GM19397 (cell line): Measurements from ENCODE around the gene OR5K1.

ENCODE experiments used
- ATAC-seq: cut with Tn5 transposase; IDR thresholded peaks from one replicate; pipeline ENCODE4 v1.9.1; 2021; ENCODE audit warnings: mild to moderate bottlenecking, moderate library complexity; ENCODE audit not compliant: unreplicated experiment

The OR5K1 gene

DNA sequence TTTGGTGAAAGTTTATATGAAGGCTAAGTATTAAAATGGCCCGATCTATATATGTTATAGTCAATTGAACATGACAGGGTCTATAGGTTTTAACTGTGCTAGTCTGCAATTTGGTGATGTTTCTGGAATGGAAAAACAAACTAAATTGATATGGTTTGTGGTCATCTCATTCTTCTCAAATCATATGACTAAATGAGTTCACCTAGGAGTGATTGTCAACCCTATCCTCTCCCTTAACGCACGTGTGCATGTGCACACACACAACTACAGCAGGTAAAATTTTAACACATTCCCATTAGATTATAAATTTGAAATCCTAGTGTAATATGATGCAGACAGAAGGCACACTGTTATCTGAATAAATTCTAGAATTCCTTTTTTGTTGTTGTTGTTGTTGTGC, 50.7 kb downstream of the OR5K1 start:
- ATAC-seq: no peak

DNA sequence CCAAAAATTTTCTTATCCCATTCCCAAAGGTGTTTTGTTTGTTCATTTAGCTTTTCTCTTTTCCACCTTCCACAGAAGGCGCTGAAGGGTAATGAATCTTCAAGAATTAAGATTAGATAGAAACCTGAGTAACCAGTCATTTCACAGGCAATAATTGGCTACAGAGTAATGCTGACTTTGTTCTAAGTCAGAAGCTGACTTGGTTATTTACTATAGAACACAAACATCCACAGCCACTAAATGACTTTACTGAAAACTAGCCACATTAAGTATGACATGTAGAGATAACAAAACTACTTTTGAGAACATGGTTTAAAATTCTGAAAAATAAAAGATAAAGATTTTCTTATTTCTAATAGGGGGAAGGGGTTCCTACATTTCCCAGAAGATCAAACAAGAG, 51.9 kb downstream of the OR5K1 start:
- ATAC-seq: no peak

DNA sequence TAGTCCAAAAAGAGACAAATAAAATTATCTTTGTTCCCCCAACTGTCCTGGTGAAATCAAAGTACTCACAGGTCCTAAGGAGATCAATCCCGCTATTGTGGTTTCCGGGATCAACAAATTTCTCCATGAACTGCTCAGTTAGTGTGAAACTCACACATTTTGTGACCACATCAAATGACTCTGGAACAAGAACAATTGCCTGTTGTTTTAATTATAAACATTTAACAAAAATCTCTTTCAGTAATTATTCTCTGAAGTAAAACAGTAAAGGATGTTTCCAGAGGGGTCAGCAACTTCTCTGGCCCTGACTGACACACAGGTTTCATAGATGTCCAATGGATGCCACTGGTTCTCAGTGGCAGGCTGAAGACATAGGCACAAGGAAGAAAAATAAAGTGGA, 55.8 kb downstream of the OR5K1 start:
- ATAC-seq: no peak

DNA sequence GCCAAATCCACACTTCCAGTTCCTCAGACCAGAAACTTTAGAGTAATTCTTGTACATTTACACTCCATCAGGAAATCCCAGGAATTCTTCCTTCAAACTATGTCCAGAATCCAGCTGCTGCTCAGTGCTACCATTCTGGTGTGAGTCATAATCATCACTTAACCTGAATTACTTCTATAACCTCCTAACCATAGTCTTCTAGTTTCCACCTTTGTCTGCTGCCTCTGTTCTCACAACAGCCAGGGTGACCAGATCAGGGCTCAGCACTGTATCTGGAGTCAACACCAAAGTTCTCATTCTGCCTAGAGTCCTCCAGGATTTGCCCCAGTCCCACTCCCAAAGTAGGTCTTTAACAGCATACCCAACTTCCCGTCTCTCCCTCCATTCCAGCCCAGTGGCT, 56.4 kb downstream of the OR5K1 start:
- no peak for ATAC-seq

DNA sequence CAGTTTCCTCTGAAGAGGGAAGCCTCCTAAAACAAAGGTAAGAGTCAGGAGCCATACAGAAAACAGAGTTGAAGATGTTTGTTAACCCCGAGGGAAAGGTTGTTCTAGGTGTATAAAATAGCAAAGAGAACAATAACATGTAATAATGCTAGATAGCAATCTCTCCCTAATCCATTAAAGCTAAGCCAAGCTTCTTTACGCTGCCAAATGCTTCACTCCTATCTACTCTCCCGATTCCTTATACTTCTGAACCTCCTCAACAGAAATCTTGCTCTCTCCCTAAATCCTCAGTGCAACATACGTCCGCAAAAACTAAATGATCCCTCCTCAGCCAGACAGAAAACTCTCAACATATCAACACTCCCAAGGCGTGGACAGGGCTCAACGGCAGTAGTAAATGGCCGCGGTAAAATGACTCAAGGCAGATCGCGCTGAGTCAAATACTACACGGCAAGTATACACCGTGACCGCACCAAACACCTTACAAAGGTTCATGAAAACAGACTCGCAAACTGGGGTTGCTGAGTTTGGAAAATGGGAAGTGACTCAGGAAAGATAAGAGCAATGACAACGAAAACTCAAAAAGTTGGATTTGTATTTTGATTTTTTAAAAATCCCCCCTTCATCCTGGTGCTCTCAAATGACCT, 59.0 kb downstream of the OR5K1 start:
- ATAC-seq: peak; percentile 36
